ENCODE data around the gene GCSH. TPM values are rescaled to one million over a fixed set of nuclear protein-coding genes. Genes with fewer than 3 reads are reported as not detected.
"Not testable (repeated sequence)": the region's sequence is repeated elsewhere in the genome, so short reads cannot be mapped to it uniquely, and the experiment has no call there.

Gene GCSH
- total RNA-seq, 1 experiment from 2014 or later, result 36.6 TPM

- Histone ChIP-seq H3K36me3 (ENCODE audit: control insufficient read depth, insufficient read depth, low read length) (no peaks in the 10 kb centered on the region), H3K27me3 (ENCODE audit: control insufficient read depth, insufficient read depth, low read length) (no peaks in the 10 kb centered on the region), H3K27ac (ENCODE audit: low read length) (no peak overlapping the region), H3K9me3 (ENCODE audit: control insufficient read depth, insufficient read depth, low read depth, low read length) (no peaks in the 10 kb centered on the region), H3K4me3 (ENCODE audit: low read depth in 2 of 2, low read length in 2 of 2) (no peak overlapping the region), H3K4me1 (ENCODE audit: control insufficient read depth, insufficient read depth, low read length) (no peaks in the 10 kb centered on the region)
- ChIA-PET CTCF (no interaction called here), POLR2A (no interaction called here)
- BruUV-seq (replicated peaks), result no TSS peak
- DNase-seq (ENCODE audit: low read depth, low spot score), result no peak
- intact Hi-C loops (cut with micrococcal nuclease; ENCODE audit: unreplicated experiment), result no loop called here
- no peak for ATAC-seq
- in situ Hi-C loops (cut with HindIII; ENCODE audit: low pct_unique_long_range_greater_than_20kb, low sequenced_read_pairs), result no loop called here
- TF ChIP-seq POLR2AphosphoS5 (IDR thresholded peaks at IDR 0.05; ENCODE audit: low read depth, low read length) (no peak), SIN3A (IDR thresholded peaks at IDR 0.05; ENCODE audit: borderline replicate concordance, insufficient read depth, low read depth, low read length) (no peak), TCF7L2 (IDR thresholded peaks at IDR 0.05; ENCODE audit: low read depth, low read length) (no peak), CTCF (IDR thresholded peaks at IDR 0.05) (no peak)
- TF ChIP-seq, protein P1, sequence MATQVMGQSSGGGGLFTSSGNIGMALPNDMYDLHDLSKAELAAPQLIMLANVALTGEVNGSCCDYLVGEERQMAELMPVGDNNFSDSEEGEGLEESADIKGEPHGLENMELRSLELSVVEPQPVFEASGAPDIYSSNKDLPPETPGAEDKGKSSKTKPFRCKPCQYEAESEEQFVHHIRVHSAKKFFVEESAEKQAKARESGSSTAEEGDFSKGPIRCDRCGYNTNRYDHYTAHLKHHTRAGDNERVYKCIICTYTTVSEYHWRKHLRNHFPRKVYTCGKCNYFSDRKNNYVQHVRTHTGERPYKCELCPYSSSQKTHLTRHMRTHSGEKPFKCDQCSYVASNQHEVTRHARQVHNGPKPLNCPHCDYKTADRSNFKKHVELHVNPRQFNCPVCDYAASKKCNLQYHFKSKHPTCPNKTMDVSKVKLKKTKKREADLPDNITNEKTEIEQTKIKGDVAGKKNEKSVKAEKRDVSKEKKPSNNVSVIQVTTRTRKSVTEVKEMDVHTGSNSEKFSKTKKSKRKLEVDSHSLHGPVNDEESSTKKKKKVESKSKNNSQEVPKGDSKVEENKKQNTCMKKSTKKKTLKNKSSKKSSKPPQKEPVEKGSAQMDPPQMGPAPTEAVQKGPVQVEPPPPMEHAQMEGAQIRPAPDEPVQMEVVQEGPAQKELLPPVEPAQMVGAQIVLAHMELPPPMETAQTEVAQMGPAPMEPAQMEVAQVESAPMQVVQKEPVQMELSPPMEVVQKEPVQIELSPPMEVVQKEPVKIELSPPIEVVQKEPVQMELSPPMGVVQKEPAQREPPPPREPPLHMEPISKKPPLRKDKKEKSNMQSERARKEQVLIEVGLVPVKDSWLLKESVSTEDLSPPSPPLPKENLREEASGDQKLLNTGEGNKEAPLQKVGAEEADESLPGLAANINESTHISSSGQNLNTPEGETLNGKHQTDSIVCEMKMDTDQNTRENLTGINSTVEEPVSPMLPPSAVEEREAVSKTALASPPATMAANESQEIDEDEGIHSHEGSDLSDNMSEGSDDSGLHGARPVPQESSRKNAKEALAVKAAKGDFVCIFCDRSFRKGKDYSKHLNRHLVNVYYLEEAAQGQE (IDR thresholded peaks at IDR 0.05; ENCODE audit: insufficient read depth in 1 of 2, low read depth in 2 of 2, low read length in 1 of 2), result no peak
Observed at GRCh38 chr16:81112453-81112852, 16.3 kb upstream of the GCSH start.

DNA sequence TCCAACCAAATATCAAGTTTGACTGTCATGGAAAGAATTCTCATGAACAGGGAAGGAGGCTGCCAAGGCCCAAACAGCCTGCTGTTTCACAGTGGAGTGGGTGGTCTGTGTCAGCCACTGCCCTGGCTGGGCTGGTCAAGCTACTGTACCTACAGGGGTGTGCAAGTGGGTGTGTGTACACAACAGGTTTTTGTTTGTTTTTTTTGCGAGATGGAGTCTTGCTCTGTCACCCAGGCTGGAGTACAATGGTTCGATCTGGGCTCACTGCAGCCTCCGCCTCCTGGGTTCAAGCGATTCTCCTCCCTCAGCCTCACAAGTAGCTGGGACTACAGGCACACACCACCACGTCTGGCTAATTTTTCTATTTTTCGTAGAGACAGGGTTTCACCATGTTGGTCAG is 13.1 kb upstream of the GCSH start:
- intact Hi-C loops (cut with micrococcal nuclease; ENCODE audit: unreplicated experiment); BruUV-seq (replicated peaks); POLR2A ChIA-PET; H3K4me3 ChIP-seq (ENCODE audit: low read depth in 2 of 2, low read length in 2 of 2); H3K4me1 ChIP-seq (ENCODE audit: control insufficient read depth, insufficient read depth, low read length); H3K9me3 ChIP-seq (ENCODE audit: control insufficient read depth, insufficient read depth, low read depth, low read length); ATAC-seq; in situ Hi-C loops (cut with HindIII; ENCODE audit: low pct_unique_long_range_greater_than_20kb, low sequenced_read_pairs); H3K27ac ChIP-seq (ENCODE audit: low read length); DNase-seq (ENCODE audit: low read depth, low spot score); CTCF ChIA-PET; H3K27me3 ChIP-seq (ENCODE audit: control insufficient read depth, insufficient read depth, low read length); H3K36me3 ChIP-seq (ENCODE audit: control insufficient read depth, insufficient read depth, low read length): not testable (repeated sequence)

DNA sequence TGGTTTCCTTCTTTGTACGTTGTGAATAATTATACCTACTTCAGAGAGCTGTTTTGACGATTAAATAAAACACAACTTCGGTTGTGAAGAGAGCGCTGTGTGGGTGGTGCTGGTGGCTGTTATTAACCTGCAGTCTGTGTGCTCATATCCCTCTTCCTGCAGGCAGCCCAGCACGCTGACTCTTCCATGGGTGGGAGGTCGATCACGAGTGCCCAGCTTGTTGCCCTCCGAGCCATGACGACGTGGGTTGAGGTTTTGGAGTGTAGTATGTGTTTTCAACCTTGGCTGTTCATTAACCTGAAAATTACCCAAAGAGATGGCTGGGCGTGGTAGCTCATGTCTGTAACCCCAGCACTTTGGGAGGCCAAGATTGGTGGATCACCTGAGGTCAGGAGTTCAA is 11.3 kb upstream of the GCSH start:
- ATAC-seq, result no peak
- Histone ChIP-seq H3K27me3 (ENCODE audit: control insufficient read depth, insufficient read depth, low read length) (no peaks in the 10 kb centered on the region), H3K9me3 (ENCODE audit: control insufficient read depth, insufficient read depth, low read depth, low read length) (no peaks in the 10 kb centered on the region), H3K27ac (ENCODE audit: low read length) (no peak overlapping the region), H3K4me1 (ENCODE audit: control insufficient read depth, insufficient read depth, low read length) (no peaks in the 10 kb centered on the region), H3K4me3 (ENCODE audit: low read depth in 2 of 2, low read length in 2 of 2) (no peak overlapping the region), H3K36me3 (ENCODE audit: control insufficient read depth, insufficient read depth, low read length) (no peaks in the 10 kb centered on the region)
- in situ Hi-C loops (cut with HindIII; ENCODE audit: low pct_unique_long_range_greater_than_20kb, low sequenced_read_pairs) (no loop called here), intact Hi-C loops (cut with micrococcal nuclease; ENCODE audit: unreplicated experiment) (no loop called here)
- DNase-seq (ENCODE audit: low read depth, low spot score), result no peak
- CTCF ChIA-PET, result interaction anchor here (0.5 kb wide), 1 partner anchor 81 kb away, joined by 6 read pairs; no protein-coding TSS in a partner anchor
- TF ChIP-seq, protein P1 (IDR thresholded peaks at IDR 0.05; ENCODE audit: insufficient read depth in 1 of 2, low read depth in 2 of 2, low read length in 1 of 2), result no peak
- no peak for TF ChIP-seq POLR2AphosphoS5 (IDR thresholded peaks at IDR 0.05; ENCODE audit: low read depth, low read length)
- no peak for TF ChIP-seq SIN3A (IDR thresholded peaks at IDR 0.05; ENCODE audit: borderline replicate concordance, insufficient read depth, low read depth, low read length)
- no peak for TF ChIP-seq TCF7L2 (IDR thresholded peaks at IDR 0.05; ENCODE audit: low read depth, low read length)
- no peak for TF ChIP-seq CTCF (IDR thresholded peaks at IDR 0.05)
- BruUV-seq (replicated peaks), result no TSS peak
- POLR2A ChIA-PET, result no interaction called here
